Posterior vena cava (tissue), 2 donors: ENCODE measurements around the gene TNP2. TPM values are rescaled to one million over a fixed set of nuclear protein-coding genes. Genes with fewer than 3 reads are reported as not detected.
"Not testable (repeated sequence)": the region's sequence is repeated elsewhere in the genome, so short reads cannot be mapped to it uniquely, and the experiment has no call there.

Experiments used
- DNase-seq: peaks from one replicate; pipeline ENCODE4 v3.0.0-alpha.2; 2020; ENCODE audit warnings: low spot score
- intact Hi-C, 2 donors: fragments of 100-400 bp; cut with DNase I; formaldehyde crosslinking; loops; one replicate each; pipeline versions ENCODE4 v1.14.1 to v1.14.2; 2022 to 2023
- microRNA-seq, 2 donors: library from miRNA; unstranded; fragments of <30 nt; microRNA quantifications; one replicate each; pipeline ENCODE4 v1.2.0, GENCODE V29; 2020 to 2021; ENCODE audit warnings: borderline microRNAs expressed in 2 of 2
- total RNA-seq, 2 donors: library from RNA; stranded (reverse); fragmentation: NEBNext Ultra II Directional; extraction: Animal tissue kit (Norgen Biotek cat#: 25700); gene quantifications; one replicate each; pipeline ENCODE4 v1.2.1, GENCODE V29; 2021
- donor health status: DM: yes; HTN: yes; CAD: no.
- donor health status: DM: yes; HTN: yes; CAD: no.

The TNP2 gene
- total RNA-seq, 2 donors from 2014 or later = not detected

GRCh38 chr16:11232852-11233726, 36.0 kb downstream of the TNP2 start:
- DNase-seq = peak; percentile 85
- intact Hi-C loops = no loop called here

GRCh38 chr16:11232302-11232851, 36.7 kb downstream of the TNP2 start:
- DNase-seq = no peak
- intact Hi-C loops = no loop called here

- intact Hi-C loops = no loop called here
Measured at GRCh38 chr16:11231367-11231970, 37.7 kb downstream of the TNP2 start.

GRCh38 chr16:11229906-11230305, 39.2 kb downstream of the TNP2 start:
- intact Hi-C loops = no loop called here
- no peak for DNase-seq

More at GRCh38 chr16:11231367-11231970, 37.7 kb downstream of the TNP2 start:
- DNase-seq = no peak

- DNase-seq = no peak
- intact Hi-C loops = no loop called here
Measured at GRCh38 chr16:11229432-11229831, 39.7 kb downstream of the TNP2 start.

- intact Hi-C loops = no loop called here
- DNase-seq = no peak
Measured at GRCh38 chr16:11225677-11226549, 43.2 kb downstream of the TNP2 start.

- no peak for DNase-seq
- intact Hi-C loops = no loop called here
Measured at GRCh38 chr16:11224894-11225676, 44.0 kb downstream of the TNP2 start.

- DNase-seq = peak; percentile 93
- intact Hi-C loops = no loop called here
Measured at GRCh38 chr16:11224096-11224893, 44.8 kb downstream of the TNP2 start.

GRCh38 chr16:11220507-11220906, 48.6 kb downstream of the TNP2 start:
- DNase-seq, intact Hi-C loops: not testable (repeated sequence)

GRCh38 chr16:11219178-11219577, 49.9 kb downstream of the TNP2 start:
- no peak for DNase-seq
- intact Hi-C loops = no loop called here

GRCh38 chr16:11218604-11218962, 50.5 kb downstream of the TNP2 start:
- DNase-seq = no peak
- intact Hi-C loops = no loop called here

Small RNAs within 50 kb of the gene (microRNA-seq; reads per million reads assigned to microRNA genes)
- 0 reads per million in 2 donors for gene MIR548H2

Other genes starting within 250 kb of the TNP2 start
- gene SOCS1, start 13.1 kb downstream of the TNP2 start, total RNA-seq = 1 to 10 TPM; 7.5 to 7.7 TPM
- gene PRM3, start 4.3 kb upstream of the TNP2 start, total RNA-seq = not detected
- gene PRM2, start 7.2 kb upstream of the TNP2 start, total RNA-seq = not detected
- gene PRM1, start 12.0 kb upstream of the TNP2 start, total RNA-seq = not detected
- 1 to 10 TPM in 1 of 2 donors, under 1 TPM in 1; 0.67 to 1.4 TPM for gene RMI2, start 76.1 kb upstream of the TNP2 start, total RNA-seq